ENCODE results near the gene NBL1. TPM values are rescaled to one million over a fixed set of nuclear protein-coding genes. Genes with fewer than 3 reads are reported as not detected.

NBL1 gene
- total RNA-seq, 2 experiments from 2014 or later, result 25.0 to 31.3 TPM

- intact Hi-C loops (cut with micrococcal nuclease), result no loop called here
- Mint-ChIP-seq H3K27ac (no peak overlapping the region), H3K4me1 (ENCODE audit: low read depth) (peaks cover 42% of the 10 kb centered on the region), H3K9me3 (no peaks in the 10 kb centered on the region), H3K27me3 (no peaks in the 10 kb centered on the region), H3K36me3 (peaks cover 13% of the 10 kb centered on the region), H3K4me3 (no peak overlapping the region)
- ChIA-PET CTCF (no interaction called here), POLR2A (interaction anchor here (0.7 kb wide), 1 partner anchor 1579 kb away, joined by 3 read pairs; no protein-coding TSS in a partner anchor)
- no peak for DNase-seq
Observed at GRCh38 chr1:19610282-19610981, 33.7 kb upstream of the NBL1 start.

- H3K9me3 Mint-ChIP-seq, result no peaks in the 10 kb centered on the region
- POLR2A ChIA-PET, result no interaction called here
- no peak overlapping the region for H3K4me3 Mint-ChIP-seq
- no peak overlapping the region for H3K27ac Mint-ChIP-seq
- DNase-seq, result no peak
- CTCF ChIA-PET, result interaction anchor here (0.7 kb wide), 1 partner anchor 92 kb away, joined by 3 read pairs; no protein-coding TSS in a partner anchor
- peaks cover 33% of the 10 kb centered on the region for H3K4me1 Mint-ChIP-seq (ENCODE audit: low read depth)
- peaks cover 18% of the 10 kb centered on the region for H3K36me3 Mint-ChIP-seq
- intact Hi-C loops (cut with micrococcal nuclease), result no loop called here
- H3K27me3 Mint-ChIP-seq, result no peaks in the 10 kb centered on the region
Observed at GRCh38 chr1:19612530-19612929, 31.6 kb upstream of the NBL1 start.

GRCh38 chr1:19613171-19613703, 30.9 kb upstream of the NBL1 start:
- H3K4me1 Mint-ChIP-seq (ENCODE audit: low read depth), result peaks cover 27% of the 10 kb centered on the region

GRCh38 chr1:19615438-19615837, 28.7 kb upstream of the NBL1 start:
- Mint-ChIP-seq H3K4me1 (ENCODE audit: low read depth) (peaks cover 26% of the 10 kb centered on the region), H3K27ac (no peak overlapping the region), H3K27me3 (no peaks in the 10 kb centered on the region), H3K36me3 (peaks cover 13% of the 10 kb centered on the region), H3K4me3 (no peak overlapping the region), H3K9me3 (no peaks in the 10 kb centered on the region)
- intact Hi-C loops (cut with micrococcal nuclease), result no loop called here
- DNase-seq, result no peak
- CTCF ChIA-PET, result interaction anchor here (1.2 kb wide), 1 partner anchor 34 kb away, joined by 3 read pairs; no protein-coding TSS in a partner anchor
- POLR2A ChIA-PET, result no interaction called here

More at GRCh38 chr1:19613171-19613703, 30.9 kb upstream of the NBL1 start:
- Mint-ChIP-seq H3K27me3 (no peaks in the 10 kb centered on the region), H3K36me3 (peaks cover 14% of the 10 kb centered on the region), H3K9me3 (no peaks in the 10 kb centered on the region), H3K27ac (no peak overlapping the region), H3K4me3 (no peak overlapping the region)
- ChIA-PET CTCF (interaction anchor here (0.6 to 1.0 kb wide), 3 partner anchors 31 to 115 kb away, joined by 3 to 4 read pairs (median 3); no protein-coding TSS in a partner anchor), POLR2A (no interaction called here)
- DNase-seq, result no peak
- intact Hi-C loops (cut with micrococcal nuclease), result no loop called here

- no peaks in the 10 kb centered on the region for H3K27me3 Mint-ChIP-seq
- ChIA-PET POLR2A (no interaction called here), CTCF (interaction anchor here (0.6 to 1.6 kb wide), 3 partner anchors 14 to 89 kb away, joined by 3 to 4 read pairs (median 3); no protein-coding TSS in a partner anchor)
- peaks cover 13% of the 10 kb centered on the region for H3K36me3 Mint-ChIP-seq
- peaks cover 26% of the 10 kb centered on the region for H3K4me1 Mint-ChIP-seq (ENCODE audit: low read depth)
- H3K27ac Mint-ChIP-seq, result no peak overlapping the region
- H3K4me3 Mint-ChIP-seq, result no peak overlapping the region
- no peaks in the 10 kb centered on the region for H3K9me3 Mint-ChIP-seq
- DNase-seq, result no peak
- intact Hi-C loops (cut with micrococcal nuclease), result no loop called here
Observed at GRCh38 chr1:19616489-19616888, 27.6 kb upstream of the NBL1 start.

GRCh38 chr1:19617376-19617775, 26.7 kb upstream of the NBL1 start:
- no peak overlapping the region for H3K27ac Mint-ChIP-seq
- DNase-seq, result no peak
- intact Hi-C loops (cut with micrococcal nuclease), result no loop called here
- ChIA-PET CTCF (interaction anchor here (0.8 to 1.6 kb wide), 2 partner anchors 13 to 33 kb away, joined by 3 to 4 read pairs; no protein-coding TSS in a partner anchor), POLR2A (no interaction called here)
- H3K36me3 Mint-ChIP-seq, result peaks cover 13% of the 10 kb centered on the region
- no peaks in the 10 kb centered on the region for H3K9me3 Mint-ChIP-seq
- H3K4me3 Mint-ChIP-seq, result no peak overlapping the region
- peaks cover 26% of the 10 kb centered on the region for H3K4me1 Mint-ChIP-seq (ENCODE audit: low read depth)
- no peaks in the 10 kb centered on the region for H3K27me3 Mint-ChIP-seq

GRCh38 chr1:19618428-19618827, 25.7 kb upstream of the NBL1 start:
- Mint-ChIP-seq H3K27me3 (no peaks in the 10 kb centered on the region), H3K9me3 (no peaks in the 10 kb centered on the region), H3K4me3 (no peak overlapping the region), H3K4me1 (ENCODE audit: low read depth) (peaks cover 21% of the 10 kb centered on the region), H3K27ac (no peak overlapping the region), H3K36me3 (peaks cover 16% of the 10 kb centered on the region)
- ChIA-PET POLR2A (no interaction called here), CTCF (no interaction called here)
- DNase-seq, result no peak
- intact Hi-C loops (cut with micrococcal nuclease), result no loop called here

- Mint-ChIP-seq H3K4me1 (ENCODE audit: low read depth) (peaks cover 20% of the 10 kb centered on the region), H3K9me3 (no peaks in the 10 kb centered on the region), H3K4me3 (no peak overlapping the region), H3K36me3 (peaks cover 21% of the 10 kb centered on the region), H3K27ac (no peak overlapping the region), H3K27me3 (no peaks in the 10 kb centered on the region)
- DNase-seq, result no peak
- CTCF ChIA-PET, result interaction anchor here (0.8 to 1.3 kb wide), 3 partner anchors 9 to 276 kb away, joined by 3 to 5 read pairs (median 3); no protein-coding TSS in a partner anchor
- intact Hi-C loops (cut with micrococcal nuclease), result no loop called here
- POLR2A ChIA-PET, result interaction anchor here (1.3 kb wide), 1 partner anchor 20 kb away, joined by 3 read pairs; no protein-coding TSS in a partner anchor
Observed at GRCh38 chr1:19619697-19620384, 24.3 kb upstream of the NBL1 start.

GRCh38 chr1:19620786-19621185, 23.3 kb upstream of the NBL1 start:
- ChIA-PET CTCF (interaction anchor here (0.8 to 1.3 kb wide), 3 partner anchors 10 to 41 kb away, joined by 3 to 5 read pairs (median 4); no protein-coding TSS in a partner anchor), POLR2A (interaction anchor here (1.3 kb wide), 1 partner anchor 19 kb away, joined by 3 read pairs; no protein-coding TSS in a partner anchor)
- no peaks in the 10 kb centered on the region for H3K27me3 Mint-ChIP-seq
- no peak overlapping the region for H3K27ac Mint-ChIP-seq
- peaks cover 16% of the 10 kb centered on the region for H3K4me1 Mint-ChIP-seq (ENCODE audit: low read depth)
- peaks cover 15% of the 10 kb centered on the region for H3K36me3 Mint-ChIP-seq
- H3K9me3 Mint-ChIP-seq, result no peaks in the 10 kb centered on the region
- no peak for DNase-seq
- H3K4me3 Mint-ChIP-seq, result no peak overlapping the region
- intact Hi-C loops (cut with micrococcal nuclease), result no loop called here

GRCh38 chr1:19621274-19621950, 22.7 kb upstream of the NBL1 start:
- intact Hi-C loops (cut with micrococcal nuclease), result no loop called here
- no peak overlapping the region for H3K27ac Mint-ChIP-seq
- CTCF ChIA-PET, result interaction anchor here (0.9 to 1.3 kb wide), 2 partner anchors 40 to 42 kb away, joined by 4 to 5 read pairs; no protein-coding TSS in a partner anchor
- no peaks in the 10 kb centered on the region for H3K27me3 Mint-ChIP-seq
- no peaks in the 10 kb centered on the region for H3K9me3 Mint-ChIP-seq
- POLR2A ChIA-PET, result no interaction called here
- DNase-seq, result no peak
- H3K4me3 Mint-ChIP-seq, result no peak overlapping the region
- peaks cover 21% of the 10 kb centered on the region for H3K36me3 Mint-ChIP-seq
- H3K4me1 Mint-ChIP-seq (ENCODE audit: low read depth), result peaks cover 13% of the 10 kb centered on the region

GRCh38 chr1:19622204-19622603, 21.9 kb upstream of the NBL1 start:
- POLR2A ChIA-PET, result no interaction called here
- intact Hi-C loops (cut with micrococcal nuclease), result no loop called here
- Mint-ChIP-seq H3K36me3 (peaks cover 25% of the 10 kb centered on the region), H3K4me1 (ENCODE audit: low read depth) (peaks cover 5% of the 10 kb centered on the region), H3K27me3 (no peaks in the 10 kb centered on the region), H3K4me3 (no peak overlapping the region), H3K9me3 (no peaks in the 10 kb centered on the region), H3K27ac (no peak overlapping the region)
- CTCF ChIA-PET, result no interaction called here
- DNase-seq, result no peak

- Mint-ChIP-seq H3K4me1 (ENCODE audit: low read depth) (peaks cover 5% of the 10 kb centered on the region), H3K4me3 (no peak overlapping the region), H3K36me3 (peaks cover 32% of the 10 kb centered on the region), H3K27me3 (no peaks in the 10 kb centered on the region), H3K9me3 (no peaks in the 10 kb centered on the region), H3K27ac (no peak overlapping the region)
- CTCF ChIA-PET, result interaction anchor here (0.6 kb wide), 1 partner anchor 41 kb away, joined by 3 read pairs; no protein-coding TSS in a partner anchor
- intact Hi-C loops (cut with micrococcal nuclease), result no loop called here
- POLR2A ChIA-PET, result no interaction called here
- no peak for DNase-seq
Observed at GRCh38 chr1:19623523-19623922, 20.6 kb upstream of the NBL1 start.
